ENCODE data around the gene ABHD14A.

ABHD14A gene

DNA sequence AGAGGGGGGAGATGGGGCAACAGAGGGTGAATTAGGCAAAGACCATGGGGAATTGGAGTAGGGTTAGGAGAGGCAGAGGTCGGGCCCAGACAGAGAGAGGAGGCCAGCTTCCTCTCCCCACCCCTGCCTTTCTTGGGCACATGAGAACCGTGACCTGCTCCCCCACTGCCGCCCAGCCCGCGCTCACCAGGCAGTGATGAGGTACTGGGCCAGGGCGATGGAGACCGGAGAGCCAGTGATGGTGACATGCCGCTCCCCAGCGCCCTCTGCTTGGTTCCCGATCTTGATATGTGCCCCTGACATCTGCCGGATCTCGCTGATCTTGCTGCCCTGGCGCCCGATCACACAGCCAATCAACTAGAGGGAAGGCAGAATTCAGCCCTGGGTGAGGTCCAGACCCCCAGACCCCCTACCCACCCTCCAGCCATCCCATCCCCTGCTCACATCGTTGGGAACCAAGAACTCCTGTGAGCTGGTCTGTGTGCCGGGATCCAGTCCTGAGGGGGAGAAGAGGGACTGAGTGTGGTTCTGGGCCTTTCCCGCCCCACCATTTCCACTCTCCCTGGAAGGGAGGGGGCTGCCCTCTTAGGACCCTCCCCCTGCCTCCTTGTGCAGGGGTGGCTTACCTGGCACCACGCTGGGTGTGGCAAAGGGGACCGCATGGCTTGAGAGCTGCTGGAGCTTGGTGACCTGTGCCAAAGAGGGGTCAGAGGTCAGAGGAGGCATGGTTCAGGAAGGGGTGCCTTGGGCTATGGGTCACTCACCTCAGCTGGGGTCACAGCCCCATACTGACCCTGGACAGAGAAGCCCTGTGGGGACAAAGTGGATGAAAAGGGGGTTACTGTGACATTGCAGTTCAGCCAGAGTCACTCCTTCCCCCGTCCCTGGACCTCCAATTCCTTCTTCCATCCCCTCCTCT, 16.0 kb upstream of the ABHD14A start:
- DNase-seq: no peak

DNA sequence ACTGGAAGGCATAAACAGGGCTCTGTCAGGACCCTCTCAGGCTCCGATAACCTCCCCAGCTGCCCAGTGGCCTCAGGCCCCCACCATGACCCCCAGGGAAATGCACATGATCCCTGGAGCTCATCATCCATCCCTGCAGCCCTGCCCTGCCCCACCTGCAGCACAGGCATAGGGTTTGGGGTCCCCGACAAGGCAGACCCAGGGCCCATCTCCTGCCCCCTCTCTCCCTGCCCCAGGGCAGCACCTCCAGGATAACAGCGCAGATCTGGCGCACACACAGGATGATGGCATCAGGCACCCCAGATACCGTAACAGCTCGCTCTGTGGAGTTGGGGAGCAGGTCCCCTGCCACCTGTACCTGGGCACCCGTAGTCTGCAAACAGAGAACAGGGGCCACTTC, 15.2 kb upstream of the ABHD14A start:
- DNase-seq: no peak

DNA sequence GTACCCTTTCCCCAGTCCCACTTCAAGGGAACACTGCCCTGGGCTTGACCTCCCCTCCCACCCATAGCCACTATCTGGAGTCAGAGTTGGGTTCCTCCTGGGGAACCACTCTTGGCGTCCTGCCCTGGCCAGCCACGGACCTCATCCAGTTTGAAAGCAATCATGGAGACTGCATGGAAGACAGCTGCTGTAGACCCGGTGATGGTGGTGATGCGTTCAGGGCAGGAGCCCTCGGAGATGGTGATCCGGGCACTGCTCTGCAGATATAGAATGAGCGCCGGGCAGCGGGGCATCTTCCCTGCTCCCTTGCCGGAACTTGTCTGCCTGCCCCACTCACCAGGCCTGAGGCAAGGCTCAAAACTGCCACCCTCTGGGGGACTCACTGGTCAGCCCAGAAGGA, 14.5 kb upstream of the ABHD14A start:
- no peak for DNase-seq

DNA sequence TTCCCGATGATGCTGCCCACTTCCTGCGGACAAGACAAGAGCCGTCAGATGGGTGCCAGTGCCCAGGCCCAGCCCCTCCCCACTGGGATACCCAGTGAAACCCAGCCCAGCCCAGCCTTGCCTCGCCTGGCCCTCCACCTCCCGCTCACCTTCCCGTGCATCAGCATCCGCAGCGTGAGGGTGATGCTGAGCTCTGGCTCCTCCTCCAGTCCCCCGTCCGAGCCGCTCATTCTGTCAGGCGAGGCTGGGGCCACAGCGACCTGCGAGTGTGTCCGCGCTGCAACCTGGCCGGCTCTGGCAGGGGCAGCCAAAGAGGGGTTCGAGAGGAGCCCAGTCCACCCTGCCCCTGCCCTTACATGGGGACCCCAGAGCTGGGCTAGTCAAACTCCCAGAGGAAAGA, 13.9 kb upstream of the ABHD14A start:
- DNase-seq: no peak

DNA sequence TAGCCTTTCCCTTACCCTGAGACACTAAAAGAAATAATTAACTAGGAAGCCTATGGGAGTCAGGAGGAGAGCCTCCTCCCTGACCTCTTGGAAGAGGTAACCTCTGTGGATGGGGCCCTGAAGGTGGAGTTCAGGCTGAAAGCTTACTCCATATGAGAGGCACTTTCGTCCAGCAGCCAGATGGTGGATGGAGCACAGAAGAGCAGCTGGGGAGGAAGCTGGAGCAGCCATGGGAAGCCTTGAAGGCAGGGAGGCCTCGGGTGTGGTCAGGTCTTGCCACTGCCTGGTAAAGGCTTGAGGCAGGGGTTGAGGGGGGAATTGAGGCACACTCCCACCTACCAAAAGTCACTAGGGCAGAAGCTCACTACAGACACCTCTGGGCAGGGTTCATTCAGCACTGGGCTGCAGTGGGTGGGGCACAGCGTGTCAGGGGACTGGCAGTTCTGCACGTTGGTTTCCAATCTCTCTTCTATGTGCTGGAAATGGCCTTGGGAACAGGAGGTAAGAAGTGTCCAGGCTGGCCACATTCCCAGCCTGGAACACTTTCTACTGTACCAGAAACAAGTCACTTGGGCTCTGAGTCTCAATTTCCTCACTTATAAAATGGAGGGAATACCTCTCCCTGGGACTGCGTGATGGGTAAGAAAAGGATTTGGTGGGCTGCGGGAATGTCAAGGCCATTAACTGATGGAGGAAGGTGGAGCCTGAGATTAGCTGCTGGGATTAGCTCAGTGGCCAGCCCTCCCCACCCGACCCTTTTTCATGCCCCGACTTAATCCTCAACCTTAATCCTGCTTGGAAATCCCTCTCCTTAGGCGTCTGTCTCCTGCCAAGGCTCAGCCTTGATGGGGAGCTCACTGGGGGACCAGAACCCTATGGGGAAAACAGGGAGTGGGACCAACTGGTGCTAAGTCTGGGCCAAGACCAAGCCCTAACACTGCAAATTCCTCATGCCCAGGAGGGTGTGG, 13.0 kb upstream of the ABHD14A start:
- DNase-seq: no peak

DNA sequence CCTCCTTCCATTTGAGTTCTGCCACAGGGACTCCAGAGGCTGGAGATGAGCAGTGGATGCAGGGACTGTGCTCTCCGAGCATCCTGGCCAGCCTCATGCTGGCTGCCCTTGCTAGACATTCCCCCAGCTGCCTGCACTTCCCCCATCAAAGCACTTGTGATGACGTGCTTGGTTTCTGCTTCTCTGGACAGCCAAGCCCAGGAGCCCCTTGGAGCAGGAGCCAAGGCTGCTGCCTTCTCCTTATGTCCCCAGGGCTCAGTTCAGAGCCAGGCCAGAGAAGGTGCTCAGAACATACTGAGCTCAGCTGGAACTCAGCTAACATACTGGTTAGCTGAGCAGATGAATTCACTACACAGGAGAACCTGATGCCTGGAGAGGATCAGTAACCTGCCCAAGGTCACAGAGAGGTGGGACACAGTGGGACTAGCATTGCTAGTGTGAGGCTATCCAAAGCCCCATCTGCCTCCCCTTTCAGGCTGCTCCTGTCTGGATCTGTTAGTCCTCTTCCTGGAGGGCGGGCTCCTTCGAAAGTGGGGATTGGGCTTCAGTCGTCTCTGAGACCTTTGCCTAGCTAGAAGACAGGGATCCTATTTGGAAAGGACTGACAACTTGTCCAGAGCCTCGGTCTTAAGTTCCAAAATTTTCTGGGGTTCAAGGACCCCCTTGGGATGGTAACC, 11.9 kb upstream of the ABHD14A start:
- DNase-seq: no peak

DNA sequence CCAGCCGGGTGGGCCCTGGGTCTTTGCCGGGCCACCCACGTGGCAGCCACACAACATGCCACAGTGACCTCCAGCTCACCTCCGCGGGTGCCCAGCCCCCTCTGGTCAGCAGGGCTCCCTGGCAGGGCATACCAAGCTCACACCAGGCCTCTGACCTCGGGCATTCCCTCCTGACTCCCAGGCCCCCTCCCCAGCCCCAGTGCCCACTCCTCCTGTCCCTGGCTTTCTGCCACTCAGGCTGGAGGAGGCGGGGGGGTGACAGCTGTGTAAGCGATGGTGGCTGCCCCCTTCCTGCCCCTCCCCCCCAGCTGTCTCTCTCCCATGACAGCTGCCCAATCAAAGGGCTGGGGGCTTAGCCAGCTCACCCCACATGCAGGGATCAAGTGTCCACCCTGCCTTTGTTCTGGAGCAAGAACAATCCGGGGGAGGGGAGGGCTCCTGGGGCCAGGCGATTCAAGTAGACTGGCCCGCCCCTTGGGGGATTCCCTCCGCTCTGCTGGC, 10.9 kb upstream of the ABHD14A start:
- no peak for DNase-seq

DNA sequence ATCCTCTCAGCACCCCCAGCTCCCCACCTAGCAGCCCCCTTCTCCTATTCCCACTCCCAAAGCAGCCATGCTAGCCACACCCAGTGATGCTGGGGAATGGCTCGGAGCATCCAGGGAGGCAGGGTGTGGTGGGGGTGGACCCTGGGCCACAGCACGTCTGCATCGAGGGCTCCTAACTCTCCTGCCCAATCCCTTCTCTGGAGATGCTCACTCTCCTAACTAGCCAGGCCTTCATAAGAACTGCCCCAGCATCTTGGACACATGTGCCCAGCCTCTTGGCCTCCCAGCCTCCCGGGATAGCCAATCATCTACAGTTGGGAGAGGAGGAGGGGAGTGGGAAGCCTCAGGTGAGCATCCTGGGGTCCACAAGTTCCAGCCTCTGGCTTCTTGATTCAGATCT, 10.3 kb upstream of the ABHD14A start:
- DNase-seq: no peak

DNA sequence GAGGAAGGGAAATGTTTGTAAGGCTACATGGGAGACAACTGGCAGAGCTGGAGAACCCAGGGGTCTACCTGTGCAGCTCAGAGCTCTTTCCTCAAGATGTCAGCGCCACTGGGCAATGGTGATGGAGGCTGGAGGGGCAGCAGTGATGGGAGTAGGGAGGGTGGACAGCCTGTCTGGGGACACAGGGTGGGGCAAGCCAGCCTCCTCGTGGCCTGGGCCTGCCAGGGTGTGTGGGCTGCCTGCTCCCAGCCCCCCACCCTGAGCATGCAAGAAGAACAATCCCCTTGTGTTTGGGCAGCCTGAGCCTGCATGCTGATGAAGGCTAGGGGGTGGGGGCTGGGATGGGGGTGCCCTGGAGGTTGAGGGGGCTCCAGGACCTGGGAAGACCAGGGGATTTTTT, 8.8 kb upstream of the ABHD14A start:
- DNase-seq: no peak

DNA sequence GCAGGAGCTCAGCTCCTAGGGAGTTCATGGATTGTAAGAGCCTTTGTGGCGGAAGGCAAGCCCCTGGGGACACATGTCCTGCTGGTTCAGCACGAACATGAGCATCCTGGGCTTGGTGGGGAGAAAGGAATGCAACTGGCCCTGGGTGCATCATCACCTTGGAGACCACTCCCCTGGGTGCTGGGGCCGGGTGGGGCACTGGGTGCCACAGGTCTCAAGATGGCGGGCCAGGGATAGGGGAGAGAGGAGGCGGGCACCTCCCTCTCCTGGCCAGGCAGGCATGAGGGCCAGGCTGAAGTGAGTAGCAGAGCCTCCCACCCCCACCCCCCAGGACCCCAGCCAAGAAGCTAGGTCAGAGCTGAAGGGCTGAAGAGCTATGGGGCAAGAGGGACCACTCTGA, 8.4 kb upstream of the ABHD14A start:
- DNase-seq: no peak

DNA sequence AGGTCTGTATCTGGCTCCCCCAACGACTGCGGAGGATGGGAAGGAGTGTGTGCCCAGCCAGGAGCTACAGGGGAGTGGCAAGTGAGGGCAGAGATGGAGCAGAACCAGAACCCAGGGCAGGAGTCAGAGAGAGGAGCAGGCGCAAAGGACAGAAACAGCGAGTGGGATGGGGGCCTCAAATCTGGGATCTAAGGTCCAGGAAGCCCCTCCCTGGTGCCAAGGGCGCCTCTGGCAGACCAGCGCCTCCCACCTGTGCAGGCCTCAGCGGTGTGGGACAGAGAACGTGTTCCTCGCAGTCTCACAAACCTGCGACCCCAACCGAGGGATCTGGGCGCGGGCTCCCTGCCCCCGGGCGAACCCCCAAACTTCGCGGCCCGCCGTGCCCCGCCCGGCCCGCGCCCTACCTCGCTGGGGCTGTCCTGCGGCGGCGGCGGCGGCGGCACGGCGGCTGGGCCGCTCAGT, 7.9 kb upstream of the ABHD14A start:
- DNase-seq: no peak

DNA sequence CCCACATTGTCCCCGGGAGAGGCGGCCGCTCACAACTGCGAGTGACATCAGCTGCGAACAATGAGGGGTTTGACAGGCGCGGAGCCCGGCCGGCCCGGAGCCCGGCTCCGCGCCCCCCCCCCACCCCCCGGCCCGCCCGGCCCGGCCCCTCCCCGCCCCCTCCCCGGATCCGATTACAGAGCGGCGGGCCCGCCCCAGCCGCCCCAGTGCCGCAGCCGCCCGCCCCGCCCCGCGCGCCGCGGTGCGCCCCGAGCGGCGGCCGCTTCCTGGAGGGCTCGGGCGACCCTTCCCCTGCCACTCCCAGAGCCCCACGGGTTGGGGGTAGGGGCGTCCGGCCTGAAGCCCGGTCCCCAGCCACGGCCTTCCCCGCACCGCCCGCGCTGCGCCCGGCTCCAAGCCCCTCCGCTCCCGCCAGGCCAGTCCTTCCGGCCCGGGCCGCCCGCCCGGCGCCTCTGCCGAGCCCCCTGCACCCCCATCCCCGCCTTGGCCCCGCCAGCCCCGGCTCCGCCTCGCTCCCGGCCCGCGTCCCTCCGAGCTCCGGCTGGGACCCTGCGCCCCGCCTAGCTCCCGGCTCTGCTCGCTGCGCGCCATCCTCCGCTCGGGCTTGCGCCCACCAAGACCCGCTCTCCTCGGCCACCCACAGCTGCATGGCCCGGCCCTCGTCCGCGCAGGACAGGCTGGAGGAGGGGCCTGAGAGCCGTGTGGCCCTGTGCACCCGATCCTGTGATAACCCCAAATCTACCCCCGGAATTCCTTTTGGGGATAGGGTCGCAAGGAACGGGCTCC, 7.3 kb upstream of the ABHD14A start, which contains the start of gene PCBP4:
TSS of gene PCBP4 (minus strand) at position 71 of the 786 bp plus-strand sequence. CDS start 6,214 bp downstream, outside the sequence.
- DNase-seq: peak; percentile 19

DNA sequence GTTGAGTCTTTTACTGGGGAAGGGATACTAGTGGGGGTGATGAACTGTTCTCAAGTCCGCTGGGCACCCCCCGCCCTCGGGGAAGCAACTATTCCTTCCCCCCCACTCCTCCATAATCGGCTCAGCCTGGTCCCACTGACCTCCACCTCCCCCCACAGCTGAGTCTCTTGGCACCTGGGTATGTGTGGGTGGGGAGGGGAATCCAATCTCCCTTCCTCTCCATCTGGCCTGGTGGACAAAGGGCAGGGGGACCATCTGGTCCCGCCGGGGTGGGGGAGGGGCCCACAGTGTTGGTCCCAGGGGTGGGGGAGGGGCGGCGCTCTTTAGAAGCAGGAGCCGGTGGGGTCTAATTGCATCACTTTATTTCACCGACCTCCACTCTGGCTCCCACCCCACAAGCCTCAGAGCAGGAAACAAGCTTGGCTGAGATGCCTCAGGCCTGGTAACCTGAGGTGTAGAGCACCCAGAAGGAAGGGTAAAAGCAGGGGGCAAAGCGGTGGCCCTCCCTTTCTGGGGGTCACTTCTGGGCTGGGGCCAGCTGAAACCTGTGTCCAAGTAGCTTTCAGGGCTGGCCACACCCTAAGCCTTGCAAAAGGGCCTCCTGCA, 6.6 kb upstream of the ABHD14A start:
- no peak for DNase-seq

DNA sequence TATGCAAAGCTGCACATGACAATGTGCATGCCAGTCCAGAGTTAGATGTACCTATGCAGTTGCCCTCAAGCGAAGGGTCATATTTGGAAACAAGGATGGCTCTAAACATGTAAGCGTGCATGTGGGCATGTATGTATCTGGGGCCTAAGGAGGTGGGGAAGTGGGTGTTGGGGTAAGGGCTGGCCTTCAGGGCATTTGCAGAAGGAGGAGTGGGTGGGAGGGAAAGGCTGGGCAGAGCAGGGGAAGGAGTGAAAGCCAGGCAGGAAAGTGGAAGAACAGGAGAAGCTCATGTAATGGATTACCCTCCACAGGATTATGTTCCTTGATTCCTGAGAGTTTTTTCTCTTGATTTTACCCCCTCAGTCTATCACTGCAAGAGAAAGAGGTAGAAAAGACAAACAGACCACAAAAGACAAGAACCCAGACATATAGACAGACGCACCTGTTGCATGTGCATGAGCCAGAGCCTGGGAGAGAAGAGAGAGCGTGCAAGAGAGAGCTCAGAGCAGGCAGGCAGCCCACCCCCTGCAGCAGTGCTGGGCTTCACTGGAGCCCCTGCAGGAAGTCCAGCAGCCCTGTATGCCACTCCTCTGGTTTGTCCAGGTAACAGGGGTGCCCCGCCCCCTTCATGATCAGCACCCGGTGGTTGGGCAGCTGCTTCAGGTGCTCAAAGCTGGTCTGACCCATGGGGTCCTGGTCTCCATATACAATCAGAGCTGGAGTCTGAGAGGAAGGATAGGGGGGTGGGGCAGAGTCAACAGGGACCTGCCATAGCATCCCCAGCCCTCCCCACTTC, 5.8 kb upstream of the ABHD14A start:
- DNase-seq: no peak

DNA sequence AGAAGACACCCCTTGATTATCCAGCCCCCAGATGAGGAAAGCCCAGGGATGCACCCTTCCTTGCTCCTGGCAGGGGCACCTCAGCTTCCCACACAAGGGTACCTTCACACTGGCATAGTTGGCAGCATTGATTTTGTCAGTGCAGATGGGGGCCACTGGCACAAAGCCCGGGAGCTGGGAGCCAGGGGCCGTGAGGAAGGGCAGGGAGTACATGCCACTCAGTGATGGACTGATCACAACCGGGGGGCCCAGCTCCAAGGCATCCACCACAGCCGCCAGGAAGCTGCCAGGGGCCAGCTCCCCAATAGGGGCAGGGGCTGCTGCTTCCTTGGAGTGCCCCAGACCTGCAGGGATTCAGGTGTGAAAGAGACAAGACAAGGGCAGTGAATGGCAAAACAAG, 5.0 kb upstream of the ABHD14A start:
- DNase-seq: no peak

DNA sequence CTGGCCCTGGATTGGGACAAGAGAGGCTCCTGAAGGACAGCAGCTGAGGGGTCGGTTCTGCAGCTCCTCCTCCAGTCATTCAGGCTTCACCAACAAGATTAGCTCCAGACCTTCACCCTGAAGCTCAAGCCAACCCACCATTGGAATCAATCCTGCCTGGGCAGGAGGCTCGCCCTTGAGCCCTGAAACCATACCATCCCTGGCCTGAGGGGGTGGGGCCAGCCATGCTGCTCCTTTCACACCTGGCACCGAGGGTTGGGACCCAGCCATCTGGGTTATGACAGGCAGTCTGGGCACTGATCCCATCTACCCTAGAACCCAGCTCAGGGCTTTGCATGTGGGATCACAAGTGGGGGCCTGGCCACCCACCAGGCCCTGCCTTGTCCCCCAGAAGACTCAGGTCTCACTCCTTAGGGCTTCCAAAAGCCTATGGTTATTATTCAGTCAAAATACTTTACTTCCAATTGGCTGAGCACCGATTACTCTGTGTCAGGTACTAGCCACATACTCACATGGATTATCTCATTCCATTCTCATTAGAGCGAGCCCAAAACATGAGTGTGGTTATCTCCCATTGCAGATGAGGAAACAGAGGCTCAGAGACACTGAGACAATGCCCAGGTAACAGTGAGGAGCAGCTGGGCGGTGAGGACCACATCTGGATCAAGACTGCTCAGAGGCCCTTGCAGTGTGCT, 4.1 kb upstream of the ABHD14A start:
- DNase-seq: no peak

DNA sequence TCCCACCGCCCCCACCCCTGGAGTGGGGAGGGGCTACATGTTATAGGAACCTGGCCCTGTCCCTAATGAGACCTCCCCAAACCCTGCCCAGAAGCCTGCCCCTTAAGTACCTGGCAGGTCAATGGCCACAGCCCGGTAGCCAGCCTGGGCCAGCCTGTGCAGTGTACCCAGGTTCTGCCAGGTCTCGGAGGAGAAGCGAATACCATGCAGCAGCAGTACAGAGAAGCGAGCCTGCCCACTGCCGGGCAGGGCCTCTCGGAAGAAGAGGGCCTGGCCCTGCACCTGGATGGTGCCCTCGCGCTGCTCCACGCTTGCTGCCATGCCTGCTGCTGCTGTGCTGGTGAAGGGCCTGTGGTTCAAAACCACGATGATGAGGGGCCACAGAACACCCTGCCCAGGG, 3.5 kb upstream of the ABHD14A start:
- no peak for DNase-seq

DNA sequence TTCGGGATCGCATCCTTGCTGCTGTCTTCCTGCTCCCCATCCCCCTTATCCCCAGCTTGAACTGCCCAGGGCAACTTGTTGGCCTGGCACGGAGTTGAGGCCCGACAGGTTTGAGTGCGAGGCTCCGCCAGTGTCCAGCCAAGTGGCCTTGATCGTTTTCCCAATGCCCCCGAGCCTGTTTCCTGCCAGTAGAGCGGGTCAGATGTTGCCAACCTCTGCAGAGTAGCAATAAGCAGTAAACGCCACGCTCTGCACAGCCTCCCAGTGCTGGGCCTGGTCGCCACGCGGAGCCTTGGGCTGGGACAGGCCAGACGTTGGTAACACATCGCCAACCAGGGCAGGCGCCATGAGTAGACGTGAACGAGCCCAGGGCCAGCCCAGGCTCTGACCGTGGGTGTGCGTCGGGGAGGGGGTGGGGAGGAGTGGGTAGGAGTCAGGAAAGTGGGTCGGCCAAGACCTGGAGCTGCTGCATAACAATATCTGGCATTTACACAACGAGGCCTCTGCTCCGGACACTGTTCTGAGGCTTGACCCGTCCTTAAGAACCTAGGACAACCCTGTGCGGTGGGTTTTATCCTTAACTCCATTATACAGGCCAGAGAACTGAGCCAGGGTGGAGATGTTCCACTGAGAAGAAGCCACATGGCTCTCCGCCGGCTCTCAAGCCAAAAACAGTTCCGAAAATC, 444 bp upstream of the ABHD14A start:
- no peak for DNase-seq

DNA sequence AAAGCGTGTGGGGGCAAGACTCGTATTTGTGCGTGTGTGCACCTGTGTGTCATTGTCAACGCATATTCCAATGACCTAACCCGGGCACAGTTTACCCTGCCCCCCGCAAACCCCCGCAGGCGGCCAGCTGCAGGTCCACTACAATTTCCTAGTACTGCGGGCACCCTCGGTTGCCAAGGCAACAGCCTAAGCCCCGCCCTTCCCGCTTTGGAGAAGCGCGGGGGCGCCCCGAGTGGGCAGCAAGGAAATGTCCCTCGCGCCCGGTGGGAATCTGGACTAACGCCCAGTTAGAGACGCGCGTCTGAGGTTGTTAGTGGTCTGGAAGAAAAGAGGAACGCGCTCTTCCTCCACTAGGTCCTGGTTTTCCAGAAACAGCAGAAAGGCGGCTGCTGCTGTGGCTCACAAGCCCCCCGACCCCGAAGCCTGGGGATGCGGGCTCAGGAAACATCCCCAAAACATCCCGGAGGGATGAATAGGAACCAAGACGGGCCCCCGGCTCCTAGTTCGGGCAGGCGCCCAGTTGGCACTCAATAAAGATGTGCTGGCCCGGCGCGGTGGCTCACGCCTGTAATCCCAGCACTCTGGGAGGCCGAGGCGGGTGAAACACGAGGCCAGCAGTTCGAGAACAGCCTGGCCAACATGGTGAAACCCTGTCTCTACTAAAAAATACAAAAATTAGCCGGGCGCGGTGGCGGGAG, 1.1 kb downstream of the ABHD14A start:
- no peak for DNase-seq

Data from HCEC 1CT (cell line).